ENCODE measurements around the gene ANKRD10.

ANKRD10 gene

DNA sequence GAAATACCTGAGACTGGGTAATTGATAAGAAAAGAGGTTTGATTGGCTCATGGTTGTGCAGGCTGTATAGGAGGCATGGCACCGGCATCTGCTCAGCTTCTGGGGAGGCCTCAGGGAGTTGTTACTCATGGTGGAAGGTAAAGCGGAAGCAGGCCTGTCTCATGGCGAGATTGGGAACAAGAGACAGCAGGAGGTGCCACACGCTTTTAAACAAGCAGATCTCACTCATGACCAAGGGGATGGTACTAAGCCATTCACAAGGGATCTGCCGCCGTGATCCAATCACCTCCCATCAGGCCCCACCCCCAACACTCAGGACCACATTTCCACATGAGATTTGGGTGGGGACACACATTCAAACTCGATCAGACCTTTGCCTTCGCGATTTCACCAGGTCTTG, 86.2 kb downstream of the ANKRD10 start:
- no peak for DNase-seq
